Liver (tissue), 9 donors: ENCODE measurements around the gene CHRM4. TPM values are rescaled to one million over a fixed set of nuclear protein-coding genes. Genes with fewer than 3 reads are reported as not detected.

ENCODE experiments used
- DNase-seq: peaks from one replicate; pipeline ENCODE4 v3.0.0-alpha.2; 2017; ENCODE audit warnings: low spot score
- H3K27ac ChIP-seq, 2 donors: one replicate each; pipeline ENCODE4 v1.7.0; 2013; ENCODE audit warnings: inconsistent platforms in 2 of 2, low read length in 2 of 2, control low read depth in 1 of 2, low read depth in 1 of 2, mild to moderate bottlenecking in 1 of 2
- H3K27me3 ChIP-seq, 4 donors: one replicate each; pipeline versions ENCODE4 v1.6.1 to v1.7.0; 2013; ENCODE audit warnings: low read length in 3 of 4, inconsistent platforms in 1 of 4, mild to moderate bottlenecking in 1 of 4, moderate library complexity in 1 of 4; ENCODE audit not compliant: control insufficient read depth in 4 of 4, insufficient read depth in 4 of 4
- H3K36me3 ChIP-seq, 4 donors: one replicate each; pipeline versions ENCODE4 v1.6.1 to v1.7.0; 2013; ENCODE audit warnings: low read length in 3 of 4, mild to moderate bottlenecking in 3 of 4, low read depth in 1 of 4, moderate library complexity in 1 of 4; ENCODE audit not compliant: control insufficient read depth in 4 of 4, insufficient read depth in 3 of 4
- H3K4me1 ChIP-seq, 4 donors: one replicate each; pipeline versions ENCODE4 v1.6.1 to v1.7.0; 2013; ENCODE audit warnings: low read length in 3 of 4, mild to moderate bottlenecking in 3 of 4, moderate library complexity in 1 of 4; ENCODE audit not compliant: control insufficient read depth in 4 of 4, insufficient read depth in 4 of 4
- H3K4me3 ChIP-seq, 3 donors: one replicate each; pipeline versions ENCODE4 v1.6.1 to v1.7.0; 2013; ENCODE audit warnings: low read length in 3 of 3, control low read depth in 1 of 3, low read depth in 1 of 3, mild to moderate bottlenecking in 1 of 3
- H3K9ac ChIP-seq, 2 donors: one replicate each; pipeline ENCODE4 v1.7.0; 2013; ENCODE audit warnings: low read length in 2 of 2, mild to moderate bottlenecking in 2 of 2, moderate library complexity in 2 of 2, control low read depth in 1 of 2, low read depth in 1 of 2
- H3K9me3 ChIP-seq, 4 donors: one replicate each; pipeline versions ENCODE4 v1.6.1 to v1.7.0; 2013; ENCODE audit warnings: low read length in 3 of 4; ENCODE audit not compliant: control insufficient read depth in 4 of 4
- EGR1 ChIP-seq, 2 donors: IDR thresholded peaks; 2 replicates each; pipeline ENCODE4 v1.6.1; 2016 to 2018; ENCODE audit warnings: antibody characterized with exemption in 2 of 2, low read depth in 2 of 2
- FOXA1 ChIP-seq: IDR thresholded peaks from 2 replicates; pipeline ENCODE4 v1.6.1; 2016; ENCODE audit warnings: antibody characterized with exemption
- FOXA2 ChIP-seq: IDR thresholded peaks from 2 replicates; pipeline ENCODE4 v1.6.1; 2016; ENCODE audit warnings: antibody characterized with exemption
- GABPA ChIP-seq, 2 donors: IDR thresholded peaks in 1 of 2; conservative IDR thresholded peaks in 1 of 2; 2 replicates each; pipeline ENCODE4 v1.6.1; 2016; ENCODE audit warnings: antibody characterized with exemption in 2 of 2, mild to moderate bottlenecking in 1 of 2, moderate library complexity in 1 of 2
- HNF4A ChIP-seq, 2 donors: conservative IDR thresholded peaks; 2 replicates each; pipeline ENCODE4 v1.6.1; 2016; ENCODE audit warnings: antibody characterized with exemption in 2 of 2, mild to moderate bottlenecking in 2 of 2
- HNF4G ChIP-seq: IDR thresholded peaks from 2 replicates; pipeline ENCODE4 v1.6.1; 2016; ENCODE audit warnings: antibody characterized with exemption
- NR2F2 ChIP-seq: IDR thresholded peaks from 2 replicates; pipeline ENCODE4 v1.6.1; 2016; ENCODE audit warnings: antibody characterized with exemption
- RXRA ChIP-seq, 2 donors: IDR thresholded peaks; 2 replicates each; pipeline ENCODE4 v1.6.1; 2017 to 2018; ENCODE audit warnings: antibody characterized with exemption in 2 of 2, mild to moderate bottlenecking in 1 of 2
- SP1 ChIP-seq: IDR thresholded peaks from 2 replicates; pipeline ENCODE4 v1.6.1; 2018; ENCODE audit warnings: antibody characterized with exemption, mild to moderate bottlenecking
- TAF1 ChIP-seq: conservative IDR thresholded peaks from 2 replicates; pipeline ENCODE4 v1.6.1; 2016; ENCODE audit warnings: antibody characterized with exemption, mild to moderate bottlenecking
- WGBS: extraction: QIAGEN DNeasy Blood & Tissue Kit; methylation state at CpG from one replicate; pipeline ENCODE4 v1.1.7; 2013; 5-methylcytosine and 5-hydroxymethylcytosine counted together
- polyA plus RNA-seq, 2 donors: library from polyadenylated mRNA; stranded (reverse) in 1 of 2; unstranded in 1 of 2; fragments of 200-250 nt in 1 of 2; fragments of >200 nt in 1 of 2; fragmentation: Nextera tagmentation in 1 of 2; extraction: Ambion mirVana in 1 of 2; gene quantifications; one replicate each; pipeline versions ENCODE4 v1.2.1 to v1.2.3, GENCODE V29; 2013 to 2015
- total RNA-seq, 2 donors: library from RNA; depleted of rRNA; stranded (reverse); fragments of >200 nt; gene quantifications; one replicate each; pipeline ENCODE4 v1.2.3, GENCODE V29; 2014
- TF ChIP-seq, protein P1 (sequence below): IDR thresholded peaks from 2 replicates; pipeline ENCODE4 v1.6.1; 2016; ENCODE audit warnings: antibody characterized with exemption
- TF ChIP-seq, protein P2 (sequence below): IDR thresholded peaks from 2 replicates; pipeline ENCODE4 v1.6.1; 2016; ENCODE audit warnings: antibody characterized with exemption
- TF ChIP-seq, protein P3 (sequence below): fragments of 150-350 bp; IDR thresholded peaks from 2 replicates; pipeline ENCODE4 v1.5.1; 2017; ENCODE audit warnings: improper control_type of control experiment, low read depth, low read length; ENCODE audit not compliant: missing input control
- donor health status: healthy.
- donor health status: healthy.
- donor health status: healthy.
- donor health status: healthy.
- donor health status: healthy.

Gene CHRM4
- total and polyA plus RNA-seq, 4 donors = 0.08 to 0.09 TPM; not detected in 2

- TF ChIP-seq, protein P1, sequence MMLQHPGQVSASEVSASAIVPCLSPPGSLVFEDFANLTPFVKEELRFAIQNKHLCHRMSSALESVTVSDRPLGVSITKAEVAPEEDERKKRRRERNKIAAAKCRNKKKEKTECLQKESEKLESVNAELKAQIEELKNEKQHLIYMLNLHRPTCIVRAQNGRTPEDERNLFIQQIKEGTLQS = no peak
- TF ChIP-seq NR2F2 = no peak
- TF ChIP-seq FOXA1 = no peak
- no peak for TF ChIP-seq GABPA (IDR thresholded peaks at IDR 0.05 in 1 of 2, conservative IDR thresholded peaks at IDR 0.05 in 1 of 2)
- no peaks in the 10 kb centered on the region for H3K4me1 ChIP-seq
- peaks cover 2 to 36% (median 25%) of the 10 kb centered on the region in 4 donors for H3K36me3 ChIP-seq
- no peak overlapping the region for H3K9ac ChIP-seq
- no peaks in the 10 kb centered on the region for H3K27me3 ChIP-seq
- H3K4me3 ChIP-seq = no peak overlapping the region
- no peak for DNase-seq
- H3K9me3 ChIP-seq = no peaks in the 10 kb centered on the region
- no peak overlapping the region for H3K27ac ChIP-seq
Observed at GRCh38 chr11:46431211-46431610, 39.6 kb upstream of the CHRM4 start.

DNA sequence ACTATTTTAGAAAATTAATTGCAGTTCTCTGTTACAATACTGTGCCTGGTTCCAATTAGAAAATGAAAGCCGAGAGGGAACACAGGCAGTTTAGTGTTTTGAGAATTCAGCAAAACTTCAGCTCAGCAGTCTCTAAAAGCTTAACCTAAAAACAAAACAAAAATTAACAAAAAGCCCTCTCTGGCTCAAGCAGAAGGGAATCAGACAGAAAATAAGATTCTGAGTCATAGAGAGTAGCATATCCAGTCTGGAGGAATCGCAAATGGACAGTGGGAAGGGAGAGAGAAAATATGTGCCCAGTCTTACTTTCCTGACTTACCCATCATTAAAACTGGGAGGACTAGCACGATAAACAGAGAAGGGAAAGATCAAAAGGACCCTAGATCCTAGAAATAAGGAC is 38.1 kb upstream of the CHRM4 start:
- H3K36me3 ChIP-seq = peaks cover 4 to 34% (median 26%) of the 10 kb centered on the region in 4 donors
- TF ChIP-seq TAF1 (no peak), FOXA2 (no peak)
- H3K4me1 ChIP-seq = no peaks in the 10 kb centered on the region
- no peak overlapping the region for H3K27ac ChIP-seq
- DNase-seq = no peak
- no peaks in the 10 kb centered on the region for H3K9me3 ChIP-seq
- H3K27me3 ChIP-seq = no peaks in the 10 kb centered on the region
- H3K9ac ChIP-seq = no peak overlapping the region
- H3K4me3 ChIP-seq = no peak overlapping the region
- WGBS = 94% methylated on average over 3 of the region's 3 CpGs

DNA sequence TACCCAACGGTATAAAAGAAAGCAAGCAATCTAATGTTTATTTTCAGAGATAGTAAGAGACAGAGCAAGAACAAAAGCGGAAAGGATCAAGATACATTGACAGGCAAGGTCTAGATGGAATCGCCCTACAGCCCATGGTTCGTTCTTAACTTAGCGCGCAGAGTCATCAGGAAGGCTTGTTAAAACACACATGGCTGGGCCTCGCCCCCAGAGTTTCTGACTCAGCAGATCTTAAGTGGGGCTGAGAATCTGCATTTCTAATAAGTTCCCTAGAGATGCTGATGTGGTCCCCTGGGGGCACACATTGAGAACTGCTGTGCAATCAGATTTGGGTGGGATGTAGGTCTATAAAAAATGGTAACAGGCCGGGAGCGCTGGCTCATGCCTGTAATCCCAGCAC is 35.8 kb upstream of the CHRM4 start:
- 92% methylated on average over 9 of the region's 9 CpGs for WGBS
- H3K4me3 ChIP-seq = no peak overlapping the region
- peaks cover 3 to 28% (median 13%) of the 10 kb centered on the region in 4 donors for H3K36me3 ChIP-seq
- H3K27me3 ChIP-seq = no peaks in the 10 kb centered on the region
- H3K9me3 ChIP-seq = no peaks in the 10 kb centered on the region
- H3K27ac ChIP-seq = no peak overlapping the region
- no peak for TF ChIP-seq HNF4A (conservative IDR thresholded peaks at IDR 0.05)
- TF ChIP-seq, protein P2, sequence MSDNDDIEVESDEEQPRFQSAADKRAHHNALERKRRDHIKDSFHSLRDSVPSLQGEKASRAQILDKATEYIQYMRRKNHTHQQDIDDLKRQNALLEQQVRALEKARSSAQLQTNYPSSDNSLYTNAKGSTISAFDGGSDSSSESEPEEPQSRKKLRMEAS = no peak
- TF ChIP-seq, protein P3, sequence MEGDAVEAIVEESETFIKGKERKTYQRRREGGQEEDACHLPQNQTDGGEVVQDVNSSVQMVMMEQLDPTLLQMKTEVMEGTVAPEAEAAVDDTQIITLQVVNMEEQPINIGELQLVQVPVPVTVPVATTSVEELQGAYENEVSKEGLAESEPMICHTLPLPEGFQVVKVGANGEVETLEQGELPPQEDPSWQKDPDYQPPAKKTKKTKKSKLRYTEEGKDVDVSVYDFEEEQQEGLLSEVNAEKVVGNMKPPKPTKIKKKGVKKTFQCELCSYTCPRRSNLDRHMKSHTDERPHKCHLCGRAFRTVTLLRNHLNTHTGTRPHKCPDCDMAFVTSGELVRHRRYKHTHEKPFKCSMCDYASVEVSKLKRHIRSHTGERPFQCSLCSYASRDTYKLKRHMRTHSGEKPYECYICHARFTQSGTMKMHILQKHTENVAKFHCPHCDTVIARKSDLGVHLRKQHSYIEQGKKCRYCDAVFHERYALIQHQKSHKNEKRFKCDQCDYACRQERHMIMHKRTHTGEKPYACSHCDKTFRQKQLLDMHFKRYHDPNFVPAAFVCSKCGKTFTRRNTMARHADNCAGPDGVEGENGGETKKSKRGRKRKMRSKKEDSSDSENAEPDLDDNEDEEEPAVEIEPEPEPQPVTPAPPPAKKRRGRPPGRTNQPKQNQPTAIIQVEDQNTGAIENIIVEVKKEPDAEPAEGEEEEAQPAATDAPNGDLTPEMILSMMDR = no peak
- DNase-seq = no peak
- H3K9ac ChIP-seq = no peak overlapping the region
- H3K4me1 ChIP-seq = no peaks in the 10 kb centered on the region

GRCh38 chr11:46426233-46426991 is 34.8 kb upstream of the CHRM4 start:
- no peak for DNase-seq
- Histone ChIP-seq H3K36me3 (peaks cover 2 to 24% (median 11%) of the 10 kb centered on the region in 4 donors), H3K27ac (no peak overlapping the region), H3K9me3 (no peaks in the 10 kb centered on the region), H3K27me3 (no peaks in the 10 kb centered on the region), H3K4me1 (no peaks in the 10 kb centered on the region), H3K9ac (no peak overlapping the region), H3K4me3 (no peak overlapping the region)
- TF ChIP-seq SP1 (no peak), NR2F2 (no peak), EGR1 (IDR thresholded peaks at IDR 0.05; ENCODE audit: low read depth in 2 of 2) (no peak), GABPA (IDR thresholded peaks at IDR 0.05 in 1 of 2, conservative IDR thresholded peaks at IDR 0.05 in 1 of 2) (no peak), RXRA (IDR thresholded peaks at IDR 0.05) (no peak), HNF4G (no peak), HNF4A (conservative IDR thresholded peaks at IDR 0.05) (no peak), FOXA1 (no peak), TAF1 (no peak)
- TF ChIP-seq, protein P1 = no peak
- 90% methylated on average over 4 of the region's 4 CpGs for WGBS
